Ovary (tissue), 3 donors: Measurements from ENCODE around the gene SLC36A4.

ENCODE experiments used
- CTCF ChIP-seq, 3 donors: fragments of 450-650 bp in 2 of 3; fragments of 200-600 bp in 1 of 3; IDR thresholded peaks; one replicate each; pipeline versions ENCODE4 v1.5.1 to v1.8.0; 2016 to 2022; ENCODE audit warnings: antibody characterized with exemption in 3 of 3, mild to moderate bottlenecking in 1 of 3
- EP300 ChIP-seq: sonication (generic); formaldehyde crosslinking; IDR thresholded peaks from one replicate; pipeline ENCODE4 v1.6.1; 2017; ENCODE audit warnings: antibody characterized with exemption
- donor health status: DM: no; HTN: no; CAD: no.

GRCh38 chr11:93160808-93161207, 37.0 kb downstream of the SLC36A4 start:
- TF ChIP-seq EP300 = no peak
- TF ChIP-seq CTCF (IDR thresholded peaks at IDR 0.05) = no peak
